Measurements from ENCODE around the gene FNDC8. TPM values are rescaled to one million over a fixed set of nuclear protein-coding genes. Genes with fewer than 3 reads are reported as not detected.
A peak's percentile ranks its signal among the peaks of the same experiment; 100 is the strongest.

Gene FNDC8
- polyA plus RNA-seq, 1 of the 3 experiments (the other 2 are of a cell fraction), result not detected

DNA sequence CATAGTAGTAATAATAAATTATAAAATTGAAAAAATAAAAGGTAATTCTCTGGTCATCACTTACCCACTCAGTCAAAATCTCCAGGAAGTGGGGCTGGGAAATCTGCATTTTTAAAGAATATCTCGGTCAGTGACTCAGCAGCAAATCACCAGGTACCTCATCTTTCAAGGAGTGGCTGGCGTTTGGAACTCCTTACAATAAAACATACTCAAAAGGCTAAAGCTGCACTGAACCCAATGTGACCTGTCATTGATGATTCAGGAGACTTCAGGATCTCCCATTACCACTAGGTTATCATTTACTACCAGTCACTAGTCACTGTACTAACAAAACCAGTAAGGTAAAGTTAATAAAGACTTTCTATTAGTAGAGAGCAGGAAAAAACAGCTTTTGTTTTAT is 36.4 kb upstream of the FNDC8 start (continued):
- TF ChIP-seq, protein P1, sequence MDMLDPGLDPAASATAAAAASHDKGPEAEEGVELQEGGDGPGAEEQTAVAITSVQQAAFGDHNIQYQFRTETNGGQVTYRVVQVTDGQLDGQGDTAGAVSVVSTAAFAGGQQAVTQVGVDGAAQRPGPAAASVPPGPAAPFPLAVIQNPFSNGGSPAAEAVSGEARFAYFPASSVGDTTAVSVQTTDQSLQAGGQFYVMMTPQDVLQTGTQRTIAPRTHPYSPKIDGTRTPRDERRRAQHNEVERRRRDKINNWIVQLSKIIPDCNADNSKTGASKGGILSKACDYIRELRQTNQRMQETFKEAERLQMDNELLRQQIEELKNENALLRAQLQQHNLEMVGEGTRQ (IDR thresholded peaks at IDR 0.05; ENCODE audit: borderline replicate concordance, low read depth, low read length), result no peak
- 0 out of 2 replicates have a peak, but pooled peaks have one; percentile 26 for TF ChIP-seq SIN3A (IDR thresholded peaks at IDR 0.05; ENCODE audit: borderline replicate concordance, low read depth, low read length)
- peak; percentile 19; the same call in 1 of the 2 replicates for TF ChIP-seq POLR2AphosphoS5 (IDR thresholded peaks at IDR 0.05; ENCODE audit: low read depth, low read length)
- TF ChIP-seq, protein P2, sequence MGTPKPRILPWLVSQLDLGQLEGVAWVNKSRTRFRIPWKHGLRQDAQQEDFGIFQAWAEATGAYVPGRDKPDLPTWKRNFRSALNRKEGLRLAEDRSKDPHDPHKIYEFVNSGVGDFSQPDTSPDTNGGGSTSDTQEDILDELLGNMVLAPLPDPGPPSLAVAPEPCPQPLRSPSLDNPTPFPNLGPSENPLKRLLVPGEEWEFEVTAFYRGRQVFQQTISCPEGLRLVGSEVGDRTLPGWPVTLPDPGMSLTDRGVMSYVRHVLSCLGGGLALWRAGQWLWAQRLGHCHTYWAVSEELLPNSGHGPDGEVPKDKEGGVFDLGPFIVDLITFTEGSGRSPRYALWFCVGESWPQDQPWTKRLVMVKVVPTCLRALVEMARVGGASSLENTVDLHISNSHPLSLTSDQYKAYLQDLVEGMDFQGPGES (IDR thresholded peaks at IDR 0.05; ENCODE audit: low read depth, low read length), result no peak
- TF ChIP-seq MXI1 (IDR thresholded peaks at IDR 0.05; ENCODE audit: low read depth, low read length), result no peak
- no peak for TF ChIP-seq RFX5 (IDR thresholded peaks at IDR 0.05; ENCODE audit: low read length)
- peak; percentile 89 for TF ChIP-seq FOSL2 (IDR thresholded peaks at IDR 0.05; ENCODE audit: borderline replicate concordance, low read depth)

DNA sequence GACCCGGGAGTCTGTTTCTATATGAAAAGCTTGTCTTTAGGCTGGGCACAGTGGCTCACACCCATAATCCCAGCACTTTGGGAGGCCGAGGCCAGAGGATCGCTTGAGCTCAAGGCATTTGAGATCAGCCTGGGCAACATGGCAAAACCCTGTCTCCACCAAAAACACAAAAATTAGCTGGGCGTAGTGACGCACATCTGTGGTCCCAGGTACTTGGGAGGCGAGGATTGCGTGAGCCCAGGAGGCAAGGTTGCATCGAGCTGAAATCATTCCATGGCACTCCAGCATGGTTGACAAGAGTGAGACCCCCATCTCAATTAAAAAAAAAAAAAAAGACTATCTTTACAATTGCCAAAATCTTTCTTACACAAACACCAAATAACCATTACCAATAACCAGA is 35.3 kb upstream of the FNDC8 start:
- ChIA-PET POLR2A (no interaction called here), CTCF (interaction anchor here (1.1 kb wide), 1 partner anchor 34 kb away, joined by 3 read pairs; the partner anchor contains the start of gene RAD51D)
- Histone ChIP-seq H3K9me3 (no peaks in the 10 kb centered on the region), H3K4me2 (no peak overlapping the region; the same call in 1 of the 2 replicates), H3K27me3 (ENCODE audit: insufficient read depth) (no peaks in the 10 kb centered on the region), H4K20me1 (ENCODE audit: insufficient read depth) (peaks cover 6% of the 10 kb centered on the region), H3K79me2 (ENCODE audit: insufficient read depth) (peaks cover 62% of the 10 kb centered on the region), H3K36me3 (replicated peaks in 1 of 2; ENCODE audit: control insufficient read depth in 1 of 2, insufficient read depth in 2 of 2, low read length in 1 of 2) (peaks cover 0 to 1% of the 10 kb centered on the region in 2 experiments), H3F3A (replicated peaks; ENCODE audit: insufficient read depth) (peaks cover 33% of the 10 kb centered on the region), H3K4me1 (ENCODE audit: control insufficient read depth in 1 of 2, insufficient read depth in 2 of 2, low read depth in 1 of 2, low read length in 1 of 2) (peaks cover 21 to 36% of the 10 kb centered on the region in 2 experiments), H3K9ac (no peak overlapping the region), H3K27ac (ENCODE audit: low read depth in 2 of 2, low read length in 1 of 2) (peak overlapping the region in 1 of 2 experiments; percentile 60; a peak in 1 of 4 replicates), H3K4me3 (ENCODE audit: low read depth in 2 of 2, low read length in 1 of 2) (no peak overlapping the region), H2AFZ (ENCODE audit: low read depth) (no peak overlapping the region), H3K9me2 (no peaks in the 10 kb centered on the region)
- no peak for TF ChIP-seq JUND (IDR thresholded peaks at IDR 0.05)
- TF ChIP-seq GATA2 (CRISPR knock-in tag; IDR thresholded peaks at IDR 0.05), result no peak
- no peak for TF ChIP-seq MXI1 (IDR thresholded peaks at IDR 0.05; ENCODE audit: low read depth, low read length)
- 99% methylated on average over 8 of the region's 8 CpGs for WGBS (ENCODE audit: low lambda C conversion rate)
- no peak for DNase-seq

DNA sequence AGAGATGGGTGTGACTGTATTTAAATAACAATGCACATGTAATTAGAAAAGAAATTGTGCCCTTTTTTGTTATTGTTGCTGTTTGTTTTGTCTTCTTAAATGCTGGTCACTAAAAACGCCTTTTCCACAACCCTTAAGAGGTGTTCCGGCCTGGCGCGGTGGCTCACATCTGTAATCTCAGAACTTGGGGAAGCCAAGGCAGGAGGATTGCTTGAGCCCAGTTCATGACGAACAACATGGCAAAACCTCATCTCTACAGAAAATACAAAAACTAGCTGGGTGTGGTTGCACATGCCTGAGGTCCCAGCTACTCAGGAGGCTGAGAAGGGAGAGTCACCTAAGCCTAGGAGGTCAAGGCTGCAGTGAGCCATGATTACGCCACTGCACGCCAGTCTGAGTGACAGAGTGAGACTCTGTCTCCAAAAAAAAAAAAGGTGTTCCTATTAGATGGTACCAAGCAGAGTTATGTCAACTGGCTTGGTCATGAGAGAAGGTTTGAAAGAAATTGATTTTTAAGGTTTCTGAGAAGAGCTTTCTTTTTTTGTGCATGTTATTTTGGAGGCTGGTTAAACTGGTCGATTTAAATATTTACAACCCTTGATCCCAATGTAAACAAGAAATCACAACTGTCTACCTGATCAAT is 34.4 kb upstream of the FNDC8 start:
- Histone ChIP-seq H4K20me1 (ENCODE audit: insufficient read depth) (peaks cover 1% of the 10 kb centered on the region), H2AFZ (ENCODE audit: low read depth) (no peak overlapping the region), H3K4me3 (ENCODE audit: low read depth in 2 of 2, low read length in 1 of 2) (peak overlapping the region in 1 of 2 experiments; percentile 13; a peak in 1 of 4 replicates), H3K27ac (ENCODE audit: low read depth in 2 of 2, low read length in 1 of 2) (no peak overlapping the region), H3K4me1 (ENCODE audit: control insufficient read depth in 1 of 2, insufficient read depth in 2 of 2, low read depth in 1 of 2, low read length in 1 of 2) (peaks cover 18 to 33% of the 10 kb centered on the region in 2 experiments), H3K4me2 (peak overlapping the region; percentile 95; the same call in 1 of the 2 replicates), H3K79me2 (ENCODE audit: insufficient read depth) (peaks cover 54% of the 10 kb centered on the region), H3F3A (replicated peaks; ENCODE audit: insufficient read depth) (peaks cover 26% of the 10 kb centered on the region), H3K9me2 (no peaks in the 10 kb centered on the region), H3K9ac (no peak overlapping the region), H3K36me3 (replicated peaks in 1 of 2; ENCODE audit: control insufficient read depth in 1 of 2, insufficient read depth in 2 of 2, low read length in 1 of 2) (no peaks in the 10 kb centered on the region), H3K27me3 (ENCODE audit: insufficient read depth) (no peaks in the 10 kb centered on the region), H3K9me3 (no peaks in the 10 kb centered on the region)
- POLR2A ChIA-PET, result no interaction called here
- CTCF ChIA-PET, result interaction anchor here (0.6 to 1.9 kb wide), 4 partner anchors 13 to 545 kb away, joined by 3 to 4 read pairs (median 4); no protein-coding TSS in a partner anchor
- WGBS (ENCODE audit: low lambda C conversion rate), result 78% methylated on average over 8 of the region's 8 CpGs
- no peak for DNase-seq
- TF ChIP-seq GATA2 (CRISPR knock-in tag; IDR thresholded peaks at IDR 0.05) (no peak), FOSL2 (IDR thresholded peaks at IDR 0.05; ENCODE audit: borderline replicate concordance, low read depth) (no peak), CHD2 (IDR thresholded peaks at IDR 0.05; ENCODE audit: low read length, partially characterized antibody) (no peak), JUND (IDR thresholded peaks at IDR 0.05) (no peak), RCOR1 (IDR thresholded peaks at IDR 0.05; ENCODE audit: low read length) (no peak), FOXJ3 (CRISPR knock-in tag; IDR thresholded peaks at IDR 0.05) (no peak), YY1 (IDR thresholded peaks at IDR 0.05; ENCODE audit: low read depth) (no peak)
- TF ChIP-seq, protein P3, sequence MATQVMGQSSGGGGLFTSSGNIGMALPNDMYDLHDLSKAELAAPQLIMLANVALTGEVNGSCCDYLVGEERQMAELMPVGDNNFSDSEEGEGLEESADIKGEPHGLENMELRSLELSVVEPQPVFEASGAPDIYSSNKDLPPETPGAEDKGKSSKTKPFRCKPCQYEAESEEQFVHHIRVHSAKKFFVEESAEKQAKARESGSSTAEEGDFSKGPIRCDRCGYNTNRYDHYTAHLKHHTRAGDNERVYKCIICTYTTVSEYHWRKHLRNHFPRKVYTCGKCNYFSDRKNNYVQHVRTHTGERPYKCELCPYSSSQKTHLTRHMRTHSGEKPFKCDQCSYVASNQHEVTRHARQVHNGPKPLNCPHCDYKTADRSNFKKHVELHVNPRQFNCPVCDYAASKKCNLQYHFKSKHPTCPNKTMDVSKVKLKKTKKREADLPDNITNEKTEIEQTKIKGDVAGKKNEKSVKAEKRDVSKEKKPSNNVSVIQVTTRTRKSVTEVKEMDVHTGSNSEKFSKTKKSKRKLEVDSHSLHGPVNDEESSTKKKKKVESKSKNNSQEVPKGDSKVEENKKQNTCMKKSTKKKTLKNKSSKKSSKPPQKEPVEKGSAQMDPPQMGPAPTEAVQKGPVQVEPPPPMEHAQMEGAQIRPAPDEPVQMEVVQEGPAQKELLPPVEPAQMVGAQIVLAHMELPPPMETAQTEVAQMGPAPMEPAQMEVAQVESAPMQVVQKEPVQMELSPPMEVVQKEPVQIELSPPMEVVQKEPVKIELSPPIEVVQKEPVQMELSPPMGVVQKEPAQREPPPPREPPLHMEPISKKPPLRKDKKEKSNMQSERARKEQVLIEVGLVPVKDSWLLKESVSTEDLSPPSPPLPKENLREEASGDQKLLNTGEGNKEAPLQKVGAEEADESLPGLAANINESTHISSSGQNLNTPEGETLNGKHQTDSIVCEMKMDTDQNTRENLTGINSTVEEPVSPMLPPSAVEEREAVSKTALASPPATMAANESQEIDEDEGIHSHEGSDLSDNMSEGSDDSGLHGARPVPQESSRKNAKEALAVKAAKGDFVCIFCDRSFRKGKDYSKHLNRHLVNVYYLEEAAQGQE (IDR thresholded peaks at IDR 0.05; ENCODE audit: low read depth, low read length), result no peak
- TF ChIP-seq, protein P4, sequence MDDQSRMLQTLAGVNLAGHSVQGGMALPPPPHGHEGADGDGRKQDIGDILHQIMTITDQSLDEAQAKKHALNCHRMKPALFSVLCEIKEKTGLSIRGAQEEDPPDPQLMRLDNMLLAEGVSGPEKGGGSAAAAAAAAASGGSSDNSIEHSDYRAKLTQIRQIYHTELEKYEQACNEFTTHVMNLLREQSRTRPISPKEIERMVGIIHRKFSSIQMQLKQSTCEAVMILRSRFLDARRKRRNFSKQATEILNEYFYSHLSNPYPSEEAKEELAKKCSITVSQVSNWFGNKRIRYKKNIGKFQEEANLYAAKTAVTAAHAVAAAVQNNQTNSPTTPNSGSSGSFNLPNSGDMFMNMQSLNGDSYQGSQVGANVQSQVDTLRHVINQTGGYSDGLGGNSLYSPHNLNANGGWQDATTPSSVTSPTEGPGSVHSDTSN (IDR thresholded peaks at IDR 0.05), result no peak
- TF ChIP-seq, protein P1 (IDR thresholded peaks at IDR 0.05; ENCODE audit: borderline replicate concordance, low read depth, low read length), result no peak
